Natural killer cell treated with Interleukin-12 subunit alpha and Interleukin-12 subunit beta and Interleukin-15 and Interleukin-18, amount 100 ng/mL, for 72 hours (primary cell): ENCODE measurements around the gene ADISSP. TPM values are rescaled to one million over a fixed set of nuclear protein-coding genes. Genes with fewer than 3 reads are reported as not detected.
A peak's percentile ranks its signal among the peaks of the same experiment; 100 is the strongest.

ENCODE experiments used
- ATAC-seq, 2 donors: fragments of 150-1000 bp; cut with Tn5 transposase in 1 of 2; sonication (Bioruptor Pico), chemical (Tn5 transposase) in 1 of 2; 2 replicates each; pipeline ENCODE4 v1.10.0; 2021
- DNase-seq: peaks from one replicate; pipeline ENCODE4 v3.0.0; 2022; ENCODE audit warnings: low spot score
- H3K27ac Mint-ChIP-seq, 2 donors: 1 replicate in 1 of 2; 2 replicates in 1 of 2; pipeline ENCODE4 v1.8.0; 2022; ENCODE audit warnings: mixed read lengths in 2 of 2, mild to moderate bottlenecking in 1 of 2, moderate library complexity in 1 of 2
- H3K27me3 Mint-ChIP-seq, 2 donors: 1 replicate in 1 of 2; 2 replicates in 1 of 2; pipeline ENCODE4 v1.8.0; 2022; ENCODE audit warnings: mixed read lengths in 2 of 2
- H3K36me3 Mint-ChIP-seq: one replicate; pipeline ENCODE4 v1.8.0; 2022; ENCODE audit warnings: mixed read lengths
- H3K4me1 Mint-ChIP-seq, 2 donors: 1 replicate in 1 of 2; 2 replicates in 1 of 2; pipeline ENCODE4 v1.8.0; 2022; ENCODE audit warnings: low read depth in 2 of 2, mixed read lengths in 2 of 2, mild to moderate bottlenecking in 1 of 2
- H3K4me3 Mint-ChIP-seq: one replicate; pipeline ENCODE4 v1.8.0; 2022; ENCODE audit warnings: mixed read lengths
- H3K9me3 Mint-ChIP-seq: 2 replicates; pipeline ENCODE4 v1.8.0; 2022; ENCODE audit warnings: mixed read lengths
- total RNA-seq, 2 donors: library from RNA; stranded (reverse); gene quantifications; one replicate each; pipeline ENCODE4 v1.2.3, GENCODE V29; 2022

The ADISSP gene
- total RNA-seq, 2 donors from 2014 or later: 29.5 to 89.2 TPM

- DNase-seq (no peak), ATAC-seq (peak; percentile 2 to 20)
- Mint-ChIP-seq H3K36me3 (no peaks in the 10 kb centered on the region), H3K9me3 (no peaks in the 10 kb centered on the region), H3K27me3 (peaks cover 0 to 6% of the 10 kb centered on the region in 2 donors), H3K4me1 (no peaks in the 10 kb centered on the region), H3K27ac (no peak overlapping the region), H3K4me3 (no peak overlapping the region)
These were observed 28.3 kb downstream of the ADISSP start for GRCh38 chr20:3739054-3739925.

- Mint-ChIP-seq H3K27me3 (peaks cover 2 to 10% of the 10 kb centered on the region in 2 donors), H3K36me3 (no peaks in the 10 kb centered on the region), H3K9me3 (no peaks in the 10 kb centered on the region), H3K4me3 (no peak overlapping the region), H3K27ac (no peak overlapping the region), H3K4me1 (no peaks in the 10 kb centered on the region)
- ATAC-seq (peak in 1 of 2 donors; percentile 38), DNase-seq (no peak)
These were observed 29.2 kb downstream of the ADISSP start for GRCh38 chr20:3738111-3739053.

- DNase-seq: no peak
- ATAC-seq: no peak
- Mint-ChIP-seq H3K4me3 (no peak overlapping the region), H3K9me3 (no peaks in the 10 kb centered on the region), H3K27me3 (peaks cover 15 to 20% of the 10 kb centered on the region in 2 donors), H3K4me1 (no peaks in the 10 kb centered on the region), H3K36me3 (no peaks in the 10 kb centered on the region), H3K27ac (no peak overlapping the region)
These were observed 31.8 kb downstream of the ADISSP start for GRCh38 chr20:3735768-3736167.

- H3K27ac Mint-ChIP-seq: no peak overlapping the region
- no peak for DNase-seq
- H3K27me3 Mint-ChIP-seq: peaks cover 18 to 26% of the 10 kb centered on the region in 2 donors
- H3K9me3 Mint-ChIP-seq: no peaks in the 10 kb centered on the region
- no peak for ATAC-seq
- H3K4me3 Mint-ChIP-seq: no peak overlapping the region
- no peaks in the 10 kb centered on the region for H3K4me1 Mint-ChIP-seq
- H3K36me3 Mint-ChIP-seq: no peaks in the 10 kb centered on the region
These were observed 33.3 kb downstream of the ADISSP start for GRCh38 chr20:3734111-3734843.

GRCh38 chr20:3733119-3733995, 34.2 kb downstream of the ADISSP start:
- H3K9me3 Mint-ChIP-seq: no peaks in the 10 kb centered on the region
- no peaks in the 10 kb centered on the region for H3K4me1 Mint-ChIP-seq
- no peak overlapping the region for H3K27ac Mint-ChIP-seq
- no peaks in the 10 kb centered on the region for H3K36me3 Mint-ChIP-seq
- peaks cover 19 to 28% of the 10 kb centered on the region in 2 donors for H3K27me3 Mint-ChIP-seq
- H3K4me3 Mint-ChIP-seq: no peak overlapping the region
- DNase-seq: no peak
- no peak for ATAC-seq

- H3K27me3 Mint-ChIP-seq: peaks cover 25 to 35% of the 10 kb centered on the region in 2 donors
- H3K9me3 Mint-ChIP-seq: no peaks in the 10 kb centered on the region
- no peak within 1 kb of the TSS for H3K4me3 Mint-ChIP-seq
- peak in 1 of 2 donors; percentile 32 for ATAC-seq
- H3K4me1 Mint-ChIP-seq: no peaks in the 10 kb centered on the region
- H3K27ac Mint-ChIP-seq: no peak within 1 kb of the TSS
- no peaks in the 10 kb centered on the region for H3K36me3 Mint-ChIP-seq
- DNase-seq: no peak
These were observed 35.0 kb downstream of the ADISSP start, which contains the start of gene HSPA12B for GRCh38 chr20:3732327-3733118. HSPA12B (plus strand) TSS chr20:3732685; CDS start chr20:3738675, 5,990 bp downstream.

GRCh38 chr20:3731944-3732326, 35.6 kb downstream of the ADISSP start:
- H3K27me3 Mint-ChIP-seq: peaks cover 31 to 40% of the 10 kb centered on the region in 2 donors
- H3K9me3 Mint-ChIP-seq: no peaks in the 10 kb centered on the region
- no peak overlapping the region for H3K4me3 Mint-ChIP-seq
- DNase-seq (no peak), ATAC-seq (no peak)
- H3K36me3 Mint-ChIP-seq: no peaks in the 10 kb centered on the region
- no peak overlapping the region for H3K27ac Mint-ChIP-seq
- H3K4me1 Mint-ChIP-seq: no peaks in the 10 kb centered on the region

GRCh38 chr20:3730803-3731672, 36.5 kb downstream of the ADISSP start:
- ATAC-seq (no peak), DNase-seq (no peak)
- H3K4me3 Mint-ChIP-seq: no peak overlapping the region
- no peak overlapping the region for H3K27ac Mint-ChIP-seq
- H3K27me3 Mint-ChIP-seq: peaks cover 34 to 38% of the 10 kb centered on the region in 2 donors
- no peaks in the 10 kb centered on the region for H3K4me1 Mint-ChIP-seq
- no peaks in the 10 kb centered on the region for H3K9me3 Mint-ChIP-seq
- no peaks in the 10 kb centered on the region for H3K36me3 Mint-ChIP-seq

GRCh38 chr20:3729811-3730540, 37.6 kb downstream of the ADISSP start:
- no peak for DNase-seq
- no peaks in the 10 kb centered on the region for H3K4me1 Mint-ChIP-seq
- no peaks in the 10 kb centered on the region for H3K9me3 Mint-ChIP-seq
- H3K4me3 Mint-ChIP-seq: no peak overlapping the region
- ATAC-seq: no peak
- peak overlapping the region in 1 of 2 donors; percentile 47 for H3K27ac Mint-ChIP-seq
- peaks cover 34 to 38% of the 10 kb centered on the region in 2 donors for H3K27me3 Mint-ChIP-seq
- no peaks in the 10 kb centered on the region for H3K36me3 Mint-ChIP-seq

GRCh38 chr20:3729378-3729777, 38.2 kb downstream of the ADISSP start:
- DNase-seq: no peak
- H3K4me3 Mint-ChIP-seq: no peak overlapping the region
- no peaks in the 10 kb centered on the region for H3K4me1 Mint-ChIP-seq
- peaks cover 34 to 37% of the 10 kb centered on the region in 2 donors for H3K27me3 Mint-ChIP-seq
- ATAC-seq: no peak
- no peaks in the 10 kb centered on the region for H3K36me3 Mint-ChIP-seq
- no peak overlapping the region for H3K27ac Mint-ChIP-seq
- H3K9me3 Mint-ChIP-seq: no peaks in the 10 kb centered on the region

- H3K27ac Mint-ChIP-seq: no peak overlapping the region
- no peak overlapping the region for H3K4me3 Mint-ChIP-seq
- peaks cover 34 to 37% of the 10 kb centered on the region in 2 donors for H3K27me3 Mint-ChIP-seq
- no peaks in the 10 kb centered on the region for H3K4me1 Mint-ChIP-seq
- DNase-seq (no peak), ATAC-seq (no peak)
- H3K9me3 Mint-ChIP-seq: no peaks in the 10 kb centered on the region
- no peaks in the 10 kb centered on the region for H3K36me3 Mint-ChIP-seq
These were observed 38.7 kb downstream of the ADISSP start for GRCh38 chr20:3728876-3729275.
